ENCODE data around the gene TMEM242.

TMEM242 gene

GRCh38 chr6:157329829-157330228 lies 6.5 kb upstream of the TMEM242 start:
- ChIA-PET POLR2A (no interaction called here), CTCF (no interaction called here)
- Histone ChIP-seq H3K27ac (ENCODE audit: extremely low read depth, low read depth, low read length) (no peak overlapping the region), H3K4me1 (ENCODE audit: control insufficient read depth, insufficient read depth, low read length) (no peaks in the 10 kb centered on the region), H3K4me3 (ENCODE audit: low read depth, low read length) (no peak overlapping the region), H3K36me3 (ENCODE audit: control insufficient read depth in 2 of 2, insufficient read depth in 1 of 2, low read length in 2 of 2) (no peaks in the 10 kb centered on the region), H3K9me3 (ENCODE audit: control insufficient read depth, insufficient read depth, low read depth, low read length) (no peaks in the 10 kb centered on the region)
- TF ChIP-seq ZBTB11 (tag by site-specific recombination; conservative IDR thresholded peaks at IDR 0.05; ENCODE audit: low read depth) (no peak), ZNF274 (IDR thresholded peaks at IDR 0.05; ENCODE audit: low read length) (no peak), ZNF274 (tag by site-specific recombination; IDR thresholded peaks at IDR 0.05; ENCODE audit: borderline replicate concordance) (no peak), ZNF571 (tag by site-specific recombination; IDR thresholded peaks at IDR 0.05) (no peak), YY2 (tag by site-specific recombination; IDR thresholded peaks at IDR 0.05) (no peak), ZNF211 (tag by site-specific recombination; IDR thresholded peaks at IDR 0.05; ENCODE audit: low read depth) (no peak), GLIS1 (tag by site-specific recombination; IDR thresholded peaks at IDR 0.05) (no peak), ZNF433 (tag by site-specific recombination; IDR thresholded peaks at IDR 0.05; ENCODE audit: low read depth) (no peak), BCL11A (tag by site-specific recombination; IDR thresholded peaks at IDR 0.05; ENCODE audit: low read depth) (no peak), PRDM1 (tag by site-specific recombination; IDR thresholded peaks at IDR 0.05) (no peak)

- no peaks in the 10 kb centered on the region for H3K4me1 ChIP-seq (ENCODE audit: control insufficient read depth, insufficient read depth, low read length)
- CTCF ChIA-PET, result no interaction called here
- H3K36me3 ChIP-seq (ENCODE audit: control insufficient read depth in 2 of 2, insufficient read depth in 1 of 2, low read length in 2 of 2), result no peaks in the 10 kb centered on the region
- POLR2A ChIA-PET, result no interaction called here
- H3K9me3 ChIP-seq (ENCODE audit: control insufficient read depth, insufficient read depth, low read depth, low read length), result no peaks in the 10 kb centered on the region
- H3K27ac ChIP-seq (ENCODE audit: extremely low read depth, low read depth, low read length), result no peak overlapping the region
- TF ChIP-seq SETDB1 (IDR thresholded peaks at IDR 0.05; ENCODE audit: insufficient read length, low read length) (no peak), HOXC10 (CRISPR knock-in tag; IDR thresholded peaks at IDR 0.05) (no peak), FEZF1 (tag by site-specific recombination; IDR thresholded peaks at IDR 0.05) (no peak), ZNF660 (tag by site-specific recombination; IDR thresholded peaks at IDR 0.05) (0 out of 2 replicates have a peak, but pooled peaks have one; percentile 16), ZNF132 (tag by site-specific recombination; IDR thresholded peaks at IDR 0.05; ENCODE audit: borderline replicate concordance) (no peak), ZNF354C (tag by site-specific recombination; IDR thresholded peaks at IDR 0.05; ENCODE audit: borderline replicate concordance, low read depth) (no peak), ZNF112 (tag by site-specific recombination; IDR thresholded peaks at IDR 0.05) (no peak), MEIS1 (CRISPR knock-in tag; IDR thresholded peaks at IDR 0.05; ENCODE audit: borderline replicate concordance) (no peak)
- no peak overlapping the region for H3K4me3 ChIP-seq (ENCODE audit: low read depth, low read length)
These were observed 4.9 kb upstream of the TMEM242 start for GRCh38 chr6:157328108-157328692.

GRCh38 chr6:157326979-157327378 lies 3.7 kb upstream of the TMEM242 start:
- CTCF ChIA-PET, result interaction anchor here (0.7 to 5.6 kb wide), 6 partner anchors 9 to 546 kb away, joined by 3 to 63 read pairs (median 4); no protein-coding TSS in a partner anchor
- H3K4me3 ChIP-seq (ENCODE audit: low read depth, low read length), result no peak overlapping the region
- no peak for TF ChIP-seq ZNF580 (tag by site-specific recombination; IDR thresholded peaks at IDR 0.05)
- TF ChIP-seq ZBTB48 (tag by site-specific recombination; IDR thresholded peaks at IDR 0.05), result no peak
- TF ChIP-seq ZNF639 (tag by site-specific recombination; IDR thresholded peaks at IDR 0.05), result no peak
- no peak for TF ChIP-seq ZNF776 (tag by site-specific recombination; IDR thresholded peaks at IDR 0.05; ENCODE audit: borderline replicate concordance)
- TF ChIP-seq KLF1 (tag by site-specific recombination; IDR thresholded peaks at IDR 0.05), result no peak
- TF ChIP-seq ZNF704 (tag by site-specific recombination; IDR thresholded peaks at IDR 0.05), result no peak
- no peak for TF ChIP-seq ZFP3 (tag by site-specific recombination; IDR thresholded peaks at IDR 0.05; ENCODE audit: low read depth)
- no peak for TF ChIP-seq ZSCAN4 (tag by site-specific recombination; IDR thresholded peaks at IDR 0.05)

More at GRCh38 chr6:157326979-157327378, 3.7 kb upstream of the TMEM242 start:
- H3K27ac ChIP-seq (ENCODE audit: extremely low read depth, low read depth, low read length), result no peak overlapping the region
- POLR2A ChIA-PET, result no interaction called here
- no peaks in the 10 kb centered on the region for H3K4me1 ChIP-seq (ENCODE audit: control insufficient read depth, insufficient read depth, low read length)
- H3K9me3 ChIP-seq (ENCODE audit: control insufficient read depth, insufficient read depth, low read depth, low read length), result no peaks in the 10 kb centered on the region
- H3K36me3 ChIP-seq (ENCODE audit: control insufficient read depth in 2 of 2, insufficient read depth in 1 of 2, low read length in 2 of 2), result no peaks in the 10 kb centered on the region
